Stimulated activated effector memory CD8-positive, alpha-beta T cell treated with anti-CD3 and anti-CD28 coated beads, Interleukin-12 subunit alpha, Interleukin-12 subunit beta, amount 100 ng/mL, for 72 hours (primary cell): ENCODE results near the gene NSG2.
"Not testable (repeated sequence)": the region's sequence is repeated elsewhere in the genome, so short reads cannot be mapped to it uniquely, and the experiment has no call there.

ENCODE experiments used
- ATAC-seq: fragments of 150-1000 bp; cut with Tn5 transposase; 2 replicates; pipeline ENCODE4 v1.10.0; 2021
- DNase-seq, 2 donors: peaks; one replicate each; pipeline ENCODE4 v3.0.0; 2021 to 2022; ENCODE audit warnings: low spot score in 2 of 2
- H3K27ac Mint-ChIP-seq: one replicate; pipeline ENCODE4 v1.8.0; 2022; ENCODE audit warnings: mild to moderate bottlenecking, mixed read lengths
- H3K36me3 Mint-ChIP-seq: one replicate; pipeline ENCODE4 v1.8.0; 2022; ENCODE audit warnings: mild to moderate bottlenecking, mixed read lengths
- H3K4me1 Mint-ChIP-seq: one replicate; pipeline ENCODE4 v1.8.0; 2022; ENCODE audit warnings: mixed read lengths
- H3K4me3 Mint-ChIP-seq: one replicate; pipeline ENCODE4 v1.8.0; 2022; ENCODE audit warnings: mild to moderate bottlenecking, mixed read lengths
- H3K9me3 Mint-ChIP-seq: one replicate; pipeline ENCODE4 v1.8.0; 2022; ENCODE audit warnings: mixed read lengths

The NSG2 gene

DNA sequence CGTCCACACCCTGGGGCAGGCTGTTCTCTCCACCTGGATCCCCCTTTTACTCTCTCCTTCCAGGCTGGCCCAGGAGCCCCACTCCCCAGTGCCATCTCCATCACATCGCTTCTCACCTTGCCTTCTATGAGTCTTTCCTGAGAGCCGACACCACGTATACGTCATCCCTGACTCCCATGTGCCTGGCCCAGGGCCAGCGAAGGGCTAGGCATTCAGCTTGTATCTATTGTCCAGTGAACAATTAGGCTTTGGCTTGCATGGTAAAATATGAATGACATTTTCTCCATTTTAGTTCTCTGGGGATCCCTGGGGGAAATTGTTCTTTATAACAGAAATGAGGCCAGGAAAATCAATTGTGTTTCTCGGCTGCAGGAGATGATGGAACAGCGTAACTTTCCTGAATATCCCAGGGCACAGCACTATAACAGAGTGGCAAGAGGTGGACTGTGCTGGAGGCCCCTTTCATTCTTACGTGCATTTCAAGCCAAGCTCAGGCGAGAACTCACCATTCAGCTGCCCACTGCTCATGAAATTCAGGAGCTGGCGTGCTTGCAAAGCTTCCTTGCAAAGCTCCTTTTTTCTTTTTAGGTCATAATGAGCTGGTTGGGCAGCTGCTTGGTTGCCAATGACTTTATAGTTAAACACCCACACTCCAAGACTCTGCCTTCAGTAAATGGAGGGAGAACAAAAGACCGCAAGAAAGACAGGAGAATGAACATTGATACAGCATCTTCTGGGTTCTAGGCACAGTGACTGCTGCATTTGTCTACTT is 37.7 kb downstream of the NSG2 start:
- no peak overlapping the region for H3K4me3 Mint-ChIP-seq
- ATAC-seq = no peak
- no peak for DNase-seq
- H3K27ac Mint-ChIP-seq = no peak overlapping the region
- no peaks in the 10 kb centered on the region for H3K4me1 Mint-ChIP-seq
- H3K36me3 Mint-ChIP-seq = no peaks in the 10 kb centered on the region
- no peaks in the 10 kb centered on the region for H3K9me3 Mint-ChIP-seq

DNA sequence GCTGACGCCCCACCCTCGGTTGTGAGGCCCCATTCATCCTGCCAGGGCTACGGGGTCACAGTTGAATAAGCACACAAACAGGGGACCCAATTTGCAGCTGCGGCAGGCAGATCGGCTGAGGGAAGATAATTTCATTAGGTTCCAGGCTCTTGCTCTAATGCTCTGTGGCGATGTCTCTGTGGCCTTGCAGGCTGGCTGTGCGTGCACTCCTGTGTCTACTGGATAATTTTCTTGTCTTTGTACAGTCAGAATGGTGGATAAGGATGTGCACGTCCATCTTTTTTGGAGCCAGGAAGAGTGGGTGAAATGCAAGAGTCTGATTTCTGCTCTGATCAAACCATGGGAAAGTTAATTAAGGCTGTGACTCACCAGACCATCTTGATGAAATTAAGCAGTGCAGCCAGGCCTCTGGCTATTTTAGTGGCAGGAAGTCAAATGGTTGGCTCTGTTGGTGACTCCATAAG is 39.2 kb downstream of the NSG2 start:
- Mint-ChIP-seq H3K9me3 (no peaks in the 10 kb centered on the region), H3K27ac (no peak overlapping the region), H3K4me1 (no peaks in the 10 kb centered on the region), H3K36me3 (no peaks in the 10 kb centered on the region), H3K4me3 (no peak overlapping the region)
- DNase-seq (no peak), ATAC-seq (no peak)

- no peak overlapping the region for H3K4me3 Mint-ChIP-seq
- ATAC-seq (no peak), DNase-seq (no peak)
- no peaks in the 10 kb centered on the region for H3K4me1 Mint-ChIP-seq
- no peaks in the 10 kb centered on the region for H3K36me3 Mint-ChIP-seq
- H3K27ac Mint-ChIP-seq = no peak overlapping the region
- no peaks in the 10 kb centered on the region for H3K9me3 Mint-ChIP-seq
Measured at GRCh38 chr5:174086751-174087150, 41.2 kb downstream of the NSG2 start.

GRCh38 chr5:174087783-174088182 is 42.3 kb downstream of the NSG2 start:
- H3K9me3 Mint-ChIP-seq = no peaks in the 10 kb centered on the region
- H3K27ac Mint-ChIP-seq = no peak overlapping the region
- ATAC-seq = no peak

DNA sequence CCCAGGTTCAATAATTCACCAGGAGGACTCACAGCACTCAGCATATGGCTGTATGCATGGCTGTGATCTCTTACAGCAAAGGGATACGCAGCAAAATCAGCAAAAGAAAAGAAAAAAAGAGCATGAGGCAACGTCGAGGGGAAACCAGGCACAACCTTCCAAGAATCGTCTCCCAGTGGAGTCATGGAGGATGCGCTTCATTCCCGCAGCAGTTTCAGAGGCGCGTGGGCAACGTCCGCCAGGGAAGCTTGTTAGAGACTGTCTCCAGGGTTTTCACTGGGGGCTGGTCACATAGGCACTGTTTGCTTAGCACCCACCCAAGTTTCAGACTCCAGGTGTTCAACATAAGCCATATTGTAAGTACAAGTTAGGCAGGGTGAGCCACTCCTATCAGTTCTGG is 44.6 kb downstream of the NSG2 start:
- ATAC-seq (no peak), DNase-seq (no peak)
- no peak overlapping the region for H3K27ac Mint-ChIP-seq
- no peaks in the 10 kb centered on the region for H3K4me1 Mint-ChIP-seq
- no peak overlapping the region for H3K4me3 Mint-ChIP-seq
- no peaks in the 10 kb centered on the region for H3K36me3 Mint-ChIP-seq
- no peaks in the 10 kb centered on the region for H3K9me3 Mint-ChIP-seq

More at GRCh38 chr5:174087783-174088182, 42.3 kb downstream of the NSG2 start:
- no peak for DNase-seq
- no peak overlapping the region for H3K4me3 Mint-ChIP-seq
- H3K36me3 Mint-ChIP-seq = no peaks in the 10 kb centered on the region
- no peaks in the 10 kb centered on the region for H3K4me1 Mint-ChIP-seq

DNA sequence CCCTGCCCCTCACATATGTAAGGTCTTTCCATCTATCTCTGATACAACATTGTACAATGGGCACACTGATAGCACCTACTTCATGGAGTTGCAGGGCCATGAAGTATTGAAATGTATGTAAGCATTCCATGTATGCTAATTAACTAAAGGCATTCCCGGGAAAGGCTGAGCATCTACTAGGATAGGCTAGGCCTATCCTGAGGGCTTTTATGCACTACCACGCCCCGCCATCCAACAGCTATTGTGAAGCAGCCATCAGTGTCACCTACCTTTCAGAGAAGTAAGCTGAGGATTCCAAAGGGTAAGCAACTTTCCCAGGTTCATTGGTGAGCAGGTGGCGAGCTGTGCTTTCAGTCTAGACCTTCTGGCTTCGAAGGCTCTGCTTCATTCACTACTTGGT is 47.6 kb downstream of the NSG2 start:
- Mint-ChIP-seq H3K4me1 (no peaks in the 10 kb centered on the region), H3K36me3 (no peaks in the 10 kb centered on the region), H3K9me3 (no peaks in the 10 kb centered on the region), H3K27ac (no peak overlapping the region), H3K4me3 (no peak overlapping the region)
- ATAC-seq (no peak), DNase-seq (no peak)

DNA sequence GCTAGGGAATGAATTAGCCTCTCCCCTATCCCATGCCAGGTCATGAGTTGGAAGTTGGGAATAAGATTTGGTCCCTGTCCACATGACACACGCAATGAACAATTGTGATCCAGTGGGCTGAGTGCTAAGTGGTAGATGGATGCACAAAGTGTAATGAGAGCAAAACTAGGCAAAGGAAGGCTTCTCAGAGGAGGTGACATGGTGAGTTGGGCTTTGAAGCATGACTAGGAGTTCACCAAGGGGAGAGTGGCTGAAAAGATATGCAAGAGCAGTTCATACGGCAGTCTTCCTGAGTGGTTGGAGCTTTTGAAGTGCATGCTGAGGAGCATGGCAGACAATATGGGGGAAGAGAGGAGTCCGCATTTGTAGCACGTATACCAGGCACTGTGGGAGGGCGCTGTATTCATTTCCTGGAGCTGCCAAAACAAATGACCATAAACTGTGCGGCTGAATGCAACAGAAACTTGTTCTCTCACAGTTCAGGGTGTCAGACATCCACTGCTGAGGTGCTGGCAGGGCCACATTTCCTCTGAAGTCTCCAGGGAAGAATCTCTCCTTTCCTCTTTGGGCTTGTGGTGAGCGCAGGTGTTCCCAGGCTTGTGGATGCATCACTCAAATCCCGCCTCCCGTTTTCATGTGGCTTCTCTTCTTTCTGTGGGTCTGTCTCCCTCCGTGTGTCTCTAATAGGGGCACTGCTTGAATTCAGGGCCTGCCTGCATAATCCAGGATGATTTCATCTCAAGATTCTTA is 49.5 kb downstream of the NSG2 start:
- H3K4me1 Mint-ChIP-seq = no peaks in the 10 kb centered on the region
- H3K27ac Mint-ChIP-seq = no peak overlapping the region
- H3K9me3 Mint-ChIP-seq = no peaks in the 10 kb centered on the region
- DNase-seq (no peak), ATAC-seq (no peak)
- H3K4me3 Mint-ChIP-seq = no peak overlapping the region
- H3K36me3 Mint-ChIP-seq = no peaks in the 10 kb centered on the region

DNA sequence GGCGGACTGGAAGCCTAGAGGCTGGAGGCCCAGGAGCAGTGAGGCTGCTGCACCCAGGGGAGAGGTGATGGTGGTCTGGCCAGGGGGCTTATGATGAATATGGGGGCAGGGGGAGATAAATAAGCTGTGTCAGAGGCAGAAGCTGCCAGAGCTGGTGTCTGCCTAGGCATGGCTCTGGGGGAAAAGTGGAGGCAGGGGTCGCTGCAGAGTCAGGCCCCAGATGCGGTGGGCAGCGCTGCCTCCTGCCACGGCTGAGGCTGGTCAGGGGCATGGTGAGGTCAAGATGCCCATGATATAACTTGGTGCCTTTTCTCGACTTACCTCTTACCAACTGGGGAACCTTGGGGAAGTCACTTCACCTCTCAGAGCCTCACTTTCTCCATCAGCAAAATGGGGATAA is 51.1 kb downstream of the NSG2 start:
- Mint-ChIP-seq H3K9me3 (no peaks in the 10 kb centered on the region), H3K4me1 (no peaks in the 10 kb centered on the region), H3K27ac (no peak overlapping the region), H3K4me3 (no peak overlapping the region), H3K36me3 (no peaks in the 10 kb centered on the region)
- ATAC-seq = no peak
- DNase-seq = no peak

GRCh38 chr5:174097486-174098185 is 52.1 kb downstream of the NSG2 start:
- DNase-seq = no peak
- Mint-ChIP-seq H3K4me3 (no peak overlapping the region), H3K36me3 (no peaks in the 10 kb centered on the region), H3K4me1 (no peaks in the 10 kb centered on the region), H3K27ac (no peak overlapping the region), H3K9me3 (no peaks in the 10 kb centered on the region)
- no peak for ATAC-seq

- no peak overlapping the region for H3K4me3 Mint-ChIP-seq
Measured at GRCh38 chr5:174098694-174099093, 53.2 kb downstream of the NSG2 start.

DNA sequence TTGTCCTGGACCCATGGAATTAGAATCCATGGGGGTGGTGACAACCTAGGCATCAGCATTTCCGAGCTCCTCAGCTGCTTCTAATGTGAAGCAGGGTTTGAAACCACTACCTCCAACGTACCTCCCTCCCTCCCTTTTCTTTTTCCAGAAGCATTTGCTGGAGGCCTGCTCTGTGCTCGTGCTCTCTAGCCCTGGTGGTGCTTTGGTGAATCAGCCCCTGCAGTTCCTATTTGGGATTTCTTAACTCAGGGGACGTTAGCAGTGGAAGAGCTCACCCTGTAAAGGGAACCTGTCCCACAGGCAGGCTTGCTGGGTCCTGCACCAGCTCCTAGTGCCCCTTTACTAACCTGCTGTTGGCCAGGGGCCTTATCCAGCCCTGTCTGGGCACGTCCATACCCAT is 55.0 kb downstream of the NSG2 start:
- H3K4me1 Mint-ChIP-seq = no peaks in the 10 kb centered on the region
- DNase-seq = no peak

More at GRCh38 chr5:174098694-174099093, 53.2 kb downstream of the NSG2 start:
- Mint-ChIP-seq H3K9me3 (no peaks in the 10 kb centered on the region), H3K36me3 (no peaks in the 10 kb centered on the region), H3K27ac (no peak overlapping the region), H3K4me1 (no peaks in the 10 kb centered on the region)
- DNase-seq = no peak
- no peak for ATAC-seq

GRCh38 chr5:174101195-174101730 is 55.8 kb downstream of the NSG2 start:
- Mint-ChIP-seq H3K4me1 (no peaks in the 10 kb centered on the region), H3K4me3 (no peak overlapping the region), H3K9me3 (no peaks in the 10 kb centered on the region), H3K36me3 (no peaks in the 10 kb centered on the region), H3K27ac (no peak overlapping the region)
- DNase-seq (no peak), ATAC-seq (no peak)

More for the DNA sequence above, 55.0 kb downstream of the NSG2 start:
- ATAC-seq = no peak
- Mint-ChIP-seq H3K9me3 (no peaks in the 10 kb centered on the region), H3K4me3 (no peak overlapping the region), H3K36me3 (no peaks in the 10 kb centered on the region), H3K27ac (no peak overlapping the region)

DNA sequence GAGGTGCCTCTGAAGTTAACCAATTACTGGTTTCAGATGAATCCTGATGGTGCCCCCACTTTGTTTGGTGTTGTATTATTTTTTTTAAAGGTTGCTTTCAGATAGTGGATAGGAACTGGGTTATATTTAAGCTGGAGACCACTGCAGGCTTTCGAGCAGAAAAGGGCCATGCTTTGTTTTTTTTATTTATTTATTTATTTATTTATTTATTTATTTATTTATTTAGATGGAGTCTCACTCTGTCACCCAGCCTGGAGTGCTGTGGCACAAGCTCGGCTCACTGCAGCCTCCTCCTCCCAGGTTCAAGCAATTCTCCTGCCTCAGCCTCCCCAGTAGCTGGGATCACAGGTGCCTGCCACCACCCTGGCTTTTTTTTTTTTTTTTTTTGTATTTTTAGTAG is 57.1 kb downstream of the NSG2 start:
- not testable (repeated sequence) for DNase-seq, H3K36me3 Mint-ChIP-seq, ATAC-seq, H3K4me3 Mint-ChIP-seq, H3K27ac Mint-ChIP-seq, H3K9me3 Mint-ChIP-seq, H3K4me1 Mint-ChIP-seq

DNA sequence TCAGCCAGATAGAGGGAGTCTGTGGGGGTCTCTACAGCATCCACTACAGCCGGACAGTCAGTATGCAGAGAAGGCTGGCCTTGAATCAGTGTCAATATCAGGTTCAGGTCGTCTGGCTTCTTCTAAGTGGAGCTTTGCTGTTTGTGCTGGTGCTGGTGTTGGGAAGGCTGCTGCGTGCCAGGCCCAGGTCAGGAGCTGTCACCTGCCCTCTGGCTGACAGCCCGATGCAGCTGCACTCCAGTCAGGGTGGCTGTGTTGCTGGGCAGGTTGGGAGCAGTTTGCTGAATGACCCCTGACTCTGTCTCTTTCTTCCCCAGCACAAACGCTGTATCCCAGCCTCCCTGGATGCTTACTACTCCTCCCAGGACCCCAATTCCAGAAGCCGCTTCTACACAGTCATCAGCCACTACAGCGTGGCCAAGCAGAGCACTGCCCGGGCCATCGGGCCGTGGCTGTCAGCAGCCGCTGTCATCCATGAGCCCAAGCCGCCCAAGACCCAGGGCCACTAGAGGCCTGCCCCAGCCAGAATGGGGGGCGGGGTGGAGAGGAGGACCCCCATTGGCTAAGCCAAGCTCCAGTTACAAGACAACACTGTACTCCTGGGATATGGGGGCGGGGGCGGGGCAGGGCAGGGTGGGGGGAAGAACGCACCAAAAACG is 61.6 kb downstream of the NSG2 start:
- no peak for ATAC-seq
- H3K27ac Mint-ChIP-seq = no peak overlapping the region
- H3K4me1 Mint-ChIP-seq = no peaks in the 10 kb centered on the region
- no peaks in the 10 kb centered on the region for H3K36me3 Mint-ChIP-seq
- H3K9me3 Mint-ChIP-seq = no peaks in the 10 kb centered on the region
- no peak overlapping the region for H3K4me3 Mint-ChIP-seq
- DNase-seq = no peak

- no peak for ATAC-seq
- Mint-ChIP-seq H3K27ac (no peak overlapping the region), H3K9me3 (no peaks in the 10 kb centered on the region), H3K36me3 (no peaks in the 10 kb centered on the region), H3K4me3 (no peak overlapping the region), H3K4me1 (no peaks in the 10 kb centered on the region)
- no peak for DNase-seq
Measured at GRCh38 chr5:174108745-174109144, 63.2 kb downstream of the NSG2 start.
